ENCODE results near the gene COL27A1. TPM values are rescaled to one million over a fixed set of nuclear protein-coding genes. Genes with fewer than 3 reads are reported as not detected.

Gene COL27A1
- total RNA-seq, 1 experiment from 2014 or later = 12.0 TPM

DNA sequence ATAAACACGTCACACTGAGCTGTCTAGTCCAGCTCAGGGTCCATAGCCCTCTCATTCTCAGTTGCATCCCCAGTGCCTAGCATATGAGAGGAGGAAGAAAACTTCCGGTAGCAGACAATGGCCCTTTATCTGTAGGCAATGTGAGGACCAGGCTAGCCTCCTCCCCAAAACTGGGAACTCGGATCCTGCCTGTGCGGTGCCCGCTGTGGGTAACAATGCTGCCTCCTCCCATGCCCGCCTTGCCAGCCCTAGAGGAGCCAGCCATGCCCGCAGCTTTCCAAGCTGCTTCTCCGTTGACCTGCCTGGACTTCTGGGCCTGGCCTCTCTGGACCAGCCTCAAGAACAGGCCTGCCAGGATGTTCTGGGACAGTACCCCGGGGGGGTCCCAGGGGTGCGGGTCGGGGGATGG lies 93.0 kb downstream of the COL27A1 start (continued):
- TF ChIP-seq SIN3A (IDR thresholded peaks at IDR 0.05; ENCODE audit: low read depth) (no peak), POLR2AphosphoS5 (IDR thresholded peaks at IDR 0.05; ENCODE audit: low read depth, low read length) (no peak)

DNA sequence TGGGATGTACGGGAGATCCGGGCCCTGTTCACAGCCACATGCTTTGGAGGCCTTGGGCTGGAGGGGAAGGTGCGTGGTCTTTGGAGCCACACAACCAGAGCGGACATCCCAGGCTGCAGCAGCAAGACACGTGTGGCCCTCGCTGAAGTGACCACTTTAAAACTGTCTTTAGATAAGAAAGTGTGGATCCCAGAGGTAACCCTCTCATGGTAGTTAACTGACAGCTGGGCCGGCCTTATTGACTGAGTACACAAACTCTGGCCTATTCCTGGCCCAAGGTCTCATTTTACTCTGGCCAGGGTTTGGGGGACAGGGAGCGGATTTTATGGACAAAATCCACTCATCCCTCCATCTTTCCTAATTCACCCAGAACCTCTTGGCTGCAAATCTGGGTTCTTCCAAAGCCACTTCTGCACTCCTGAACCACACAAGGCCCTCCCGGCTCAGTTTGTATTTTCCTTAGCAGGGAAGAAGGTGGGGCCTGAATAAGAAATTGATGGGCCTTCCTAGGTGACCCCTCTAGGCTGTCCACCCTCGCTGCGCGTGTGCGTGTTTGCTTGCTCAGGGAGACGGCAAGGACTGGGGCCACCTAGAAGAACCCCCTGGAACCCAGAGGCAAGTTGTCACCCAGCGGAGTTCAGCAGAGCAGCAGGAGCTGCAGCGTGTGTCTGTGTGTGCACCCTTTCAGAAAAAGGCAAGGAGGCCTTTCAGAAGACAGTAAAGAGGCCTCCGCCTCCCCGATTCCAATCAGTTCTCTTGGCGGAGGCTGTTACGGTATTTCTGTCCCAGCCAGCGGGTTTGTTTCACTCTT lies 94.3 kb downstream of the COL27A1 start:
- no peaks in the 10 kb centered on the region for H4K20me1 ChIP-seq (ENCODE audit: insufficient read depth)
- no peak overlapping the region for H2AFZ ChIP-seq (ENCODE audit: low read depth, low read length, poor library complexity, severe bottlenecking)
- H3K9ac ChIP-seq (ENCODE audit: low read length) = no peak overlapping the region
- H3K4me1 ChIP-seq (ENCODE audit: control insufficient read depth in 1 of 2, insufficient read depth in 2 of 2, low read length in 2 of 2) = no peaks in the 10 kb centered on the region
- no peaks in the 10 kb centered on the region for H3K9me2 ChIP-seq (ENCODE audit: insufficient read depth)
- no peak overlapping the region for H3K27ac ChIP-seq (ENCODE audit: low read depth, low read length)
- ChIA-PET CTCF (no interaction called here), RAD21 (ENCODE audit: low non-redundant PET in 1 of 2, low total read pairs in 2 of 2, uncharacterized antibody in 2 of 2, unreplicated experiment in 2 of 2) (no interaction called here), POLR2A (no interaction called here)
- TF ChIP-seq EZH2phosphoT487 (IDR thresholded peaks at IDR 0.05; ENCODE audit: borderline replicate concordance) = no peak
- TF ChIP-seq, protein P1, sequence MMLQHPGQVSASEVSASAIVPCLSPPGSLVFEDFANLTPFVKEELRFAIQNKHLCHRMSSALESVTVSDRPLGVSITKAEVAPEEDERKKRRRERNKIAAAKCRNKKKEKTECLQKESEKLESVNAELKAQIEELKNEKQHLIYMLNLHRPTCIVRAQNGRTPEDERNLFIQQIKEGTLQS (IDR thresholded peaks at IDR 0.05) = no peak
- no peak for TF ChIP-seq POLR2A (IDR thresholded peaks at IDR 0.05; ENCODE audit: borderline replicate concordance, extremely low read depth, insufficient read depth, insufficient read length)
- no peak for ATAC-seq
- intact Hi-C loops (cut with micrococcal nuclease) = no loop called here
- BruUV-seq (replicated peaks) = no TSS peak
- no peaks in the 10 kb centered on the region for H3K27me3 ChIP-seq (ENCODE audit: insufficient read depth, low read length)
- no peak for DNase-seq (ENCODE audit: low read depth, low spot score)
- H3K36me3 ChIP-seq (ENCODE audit: control insufficient read depth in 1 of 2, insufficient read depth in 2 of 2, low read length in 2 of 2) = no peaks in the 10 kb centered on the region
- no peaks in the 10 kb centered on the region for H3K9me3 ChIP-seq (ENCODE audit: control insufficient read depth in 1 of 2, insufficient read depth in 1 of 2, low read depth in 1 of 2, low read length in 2 of 2)
- no peaks in the 10 kb centered on the region for H3K79me2 ChIP-seq (ENCODE audit: insufficient read depth, low read length)
- H3K4me3 ChIP-seq (replicated peaks in 1 of 2; ENCODE audit: low read depth in 1 of 2, low read length in 2 of 2) = no peak overlapping the region
- H3K4me2 ChIP-seq (ENCODE audit: low read length) = no peak overlapping the region

DNA sequence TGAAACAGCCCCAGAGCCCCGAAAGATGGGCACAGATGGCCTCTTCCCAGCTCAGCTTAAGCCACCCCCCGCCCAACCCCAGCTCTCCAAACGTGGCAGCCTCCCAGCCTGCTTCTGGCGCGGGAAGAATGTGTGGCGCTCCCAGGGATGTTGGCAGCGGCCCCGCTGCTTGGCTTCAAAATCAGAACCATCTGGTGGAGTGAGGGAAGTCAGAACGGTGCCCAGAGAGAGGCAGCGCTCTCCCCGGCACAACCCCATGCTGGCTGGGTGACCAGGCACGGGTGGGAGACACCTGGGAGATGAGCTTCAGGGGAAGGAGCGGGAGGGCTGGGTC lies 94.9 kb downstream of the COL27A1 start:
- POLR2A ChIA-PET = no interaction called here
- BruUV-seq (replicated peaks) = no TSS peak

More for the DNA sequence above, 94.9 kb downstream of the COL27A1 start:
- Histone ChIP-seq H3K4me1 (ENCODE audit: control insufficient read depth in 1 of 2, insufficient read depth in 2 of 2, low read length in 2 of 2) (no peaks in the 10 kb centered on the region), H3K27ac (ENCODE audit: low read depth, low read length) (no peak overlapping the region), H3K9me2 (ENCODE audit: insufficient read depth) (no peaks in the 10 kb centered on the region), H3K36me3 (ENCODE audit: control insufficient read depth in 1 of 2, insufficient read depth in 2 of 2, low read length in 2 of 2) (no peaks in the 10 kb centered on the region), H3K4me2 (ENCODE audit: low read length) (no peak overlapping the region), H3K9me3 (ENCODE audit: control insufficient read depth in 1 of 2, insufficient read depth in 1 of 2, low read depth in 1 of 2, low read length in 2 of 2) (no peaks in the 10 kb centered on the region), H3K4me3 (replicated peaks in 1 of 2; ENCODE audit: low read depth in 1 of 2, low read length in 2 of 2) (no peak overlapping the region), H3K27me3 (ENCODE audit: insufficient read depth, low read length) (no peaks in the 10 kb centered on the region), H3K9ac (ENCODE audit: low read length) (no peak overlapping the region), H2AFZ (ENCODE audit: low read depth, low read length, poor library complexity, severe bottlenecking) (no peak overlapping the region), H3K79me2 (ENCODE audit: insufficient read depth, low read length) (no peaks in the 10 kb centered on the region), H4K20me1 (ENCODE audit: insufficient read depth) (no peaks in the 10 kb centered on the region)
- CTCF ChIA-PET = no interaction called here
- ATAC-seq (no peak), DNase-seq (ENCODE audit: low read depth, low spot score) (no peak)
- RAD21 ChIA-PET (ENCODE audit: low non-redundant PET in 1 of 2, low total read pairs in 2 of 2, uncharacterized antibody in 2 of 2, unreplicated experiment in 2 of 2) = no interaction called here
- intact Hi-C loops (cut with micrococcal nuclease) = no loop called here
- TF ChIP-seq POLR2A (IDR thresholded peaks at IDR 0.05; ENCODE audit: borderline replicate concordance, extremely low read depth, insufficient read depth, insufficient read length) = no peak
- no peak for TF ChIP-seq ELF1 (IDR thresholded peaks at IDR 0.05; ENCODE audit: borderline replicate concordance, low read depth)
- TF ChIP-seq FOSL1 (IDR thresholded peaks at IDR 0.05; ENCODE audit: low read depth) = no peak
- TF ChIP-seq ZFX (IDR thresholded peaks at IDR 0.05) = no peak
- TF ChIP-seq, protein P2, sequence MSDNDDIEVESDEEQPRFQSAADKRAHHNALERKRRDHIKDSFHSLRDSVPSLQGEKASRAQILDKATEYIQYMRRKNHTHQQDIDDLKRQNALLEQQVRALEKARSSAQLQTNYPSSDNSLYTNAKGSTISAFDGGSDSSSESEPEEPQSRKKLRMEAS (IDR thresholded peaks at IDR 0.05) = no peak
- TF ChIP-seq EZH2 (IDR thresholded peaks at IDR 0.05) = no peak
- TF ChIP-seq YY1 (IDR thresholded peaks at IDR 0.05; ENCODE audit: extremely low read depth, insufficient replicate concordance, low read depth, low read length) = no peak
- TF ChIP-seq POLR2AphosphoS5 (IDR thresholded peaks at IDR 0.05; ENCODE audit: low read depth, low read length) = no peak

Data from HCT116 (cell line).